Keratinocyte (primary cell): ENCODE measurements around the gene RET. TPM values are rescaled to one million over a fixed set of nuclear protein-coding genes. Genes with fewer than 3 reads are reported as not detected.

Experiments used
- DNase-seq: peaks from one replicate; pipeline ENCODE4 v3.0.0-alpha.2; 2011; ENCODE audit warnings: low read depth, missing footprints, low spot score
- FAIRE-seq: peaks from 2 replicates; lab custom pipeline; 2011; peaks lifted over from hg19 to GRCh38; lab: Jason Lieb, UNC
- H2AFZ ChIP-seq: 2 replicates; pipeline ENCODE4 v1.6.0; 2012; ENCODE audit warnings: low read length, control low read depth, inconsistent platforms; ENCODE audit not compliant: control insufficient read depth
- H3K27ac ChIP-seq: 2 replicates; pipeline ENCODE4 v1.5.1; 2011; ENCODE audit warnings: low read length; ENCODE audit not compliant: control insufficient read depth, insufficient read depth
- H3K27me3 ChIP-seq: 3 replicates; pipeline ENCODE4 v1.6.0; 2011; ENCODE audit warnings: low read length; ENCODE audit not compliant: control insufficient read depth, insufficient read depth; ENCODE audit errors: extremely low read depth
- H3K36me3 ChIP-seq, 2 experiments: 2 replicates in 1 of 2; 3 replicates in 1 of 2; pipeline ENCODE4 v1.5.1; 2011; ENCODE audit warnings: low read length in 2 of 2, mild to moderate bottlenecking in 1 of 2; ENCODE audit not compliant: control insufficient read depth in 2 of 2, insufficient read depth in 2 of 2; ENCODE audit errors: extremely low read depth in 1 of 2
- H3K4me1 ChIP-seq: 3 replicates; pipeline ENCODE4 v1.5.1; 2011; ENCODE audit warnings: low read length; ENCODE audit not compliant: control insufficient read depth, insufficient read depth; ENCODE audit errors: extremely low read depth
- H3K4me2 ChIP-seq: 3 replicates; pipeline ENCODE4 v1.6.0; 2011; ENCODE audit warnings: low read depth, low read length; ENCODE audit not compliant: control insufficient read depth, insufficient read depth; ENCODE audit errors: extremely low read depth
- H3K4me3 ChIP-seq, 3 experiments: fragments of 200-600 bp in 1 of 3; sonication (generic) in 1 of 3; 2 replicates in 2 of 3; 3 replicates in 1 of 3; pipeline ENCODE4 v1.5.1; 2011 to 2016; ENCODE audit warnings: low read length in 3 of 3, mild to moderate bottlenecking in 3 of 3, control low read depth in 2 of 3, inconsistent platforms in 1 of 3, low read depth in 1 of 3, mixed read lengths in 1 of 3, mixed run types in 1 of 3, moderate library complexity in 1 of 3; ENCODE audit not compliant: control insufficient read depth in 2 of 3, insufficient read depth in 2 of 3; ENCODE audit errors: extremely low read depth in 1 of 3
- H3K79me2 ChIP-seq: 2 replicates; pipeline ENCODE4 v1.6.0; 2012; ENCODE audit warnings: low read length; ENCODE audit not compliant: control insufficient read depth, insufficient read depth
- H3K9ac ChIP-seq: 3 replicates; pipeline ENCODE4 v1.6.0; 2011; ENCODE audit warnings: low read length; ENCODE audit not compliant: control insufficient read depth, insufficient read depth; ENCODE audit errors: extremely low read depth
- H3K9me1 ChIP-seq: 3 replicates; pipeline ENCODE4 v1.6.0; 2011; ENCODE audit warnings: low read length; ENCODE audit not compliant: control insufficient read depth, insufficient read depth; ENCODE audit errors: extremely low read depth
- H3K9me3 ChIP-seq: 2 replicates; pipeline ENCODE4 v1.5.1; 2012; ENCODE audit warnings: low read depth, low read length; ENCODE audit not compliant: control insufficient read depth
- H4K20me1 ChIP-seq: 3 replicates; pipeline ENCODE4 v1.6.0; 2011; ENCODE audit warnings: low read length; ENCODE audit not compliant: control insufficient read depth, insufficient read depth; ENCODE audit errors: extremely low read depth
- CTCF ChIP-seq, 3 experiments: IDR thresholded peaks in 1 of 3; conservative IDR thresholded peaks in 1 of 3; optimal IDR thresholded peaks in 1 of 3; 2 replicates in 2 of 3; 3 replicates in 1 of 3; pipeline versions ENCODE3 to v1.5.1; 2011; ENCODE audit warnings: low read length in 3 of 3, mild to moderate bottlenecking in 3 of 3, moderate library complexity in 2 of 3, control low read depth in 1 of 3, inconsistent platforms in 1 of 3; ENCODE audit not compliant: insufficient read depth in 2 of 3; ENCODE audit errors: extremely low read depth in 1 of 3
- EZH2 ChIP-seq: IDR thresholded peaks from one replicate; pipeline ENCODE4 v1.6.1; 2012; ENCODE audit warnings: inconsistent platforms, mild to moderate bottlenecking, low read length, moderate library complexity
- dilution Hi-C: fragments of 300-500 bp; cut with MboI; formaldehyde crosslinking; loops from one replicate; pipeline ENCODE4 v1.7.0; 2020; ENCODE audit warnings: low sequenced_read_pairs; ENCODE audit not compliant: extremely low pct_ligation_motif_present
- polyA plus RNA-seq, 5 experiments: library from polyadenylated mRNA; depleted of rRNA in 3 of 5; stranded (reverse) in 3 of 5; stranded (forward) in 1 of 5; unstranded in 1 of 5; fragments of >200 nt; gene quantifications; 1 replicate in 1 of 5; 2 replicates in 3 of 5; 3 replicates in 1 of 5; pipeline versions ENCODE4 v1.2.1 to v1.2.3, GENCODE V29; 2011 to 2012; ENCODE audit warnings: missing spikeins in 2 of 5, low read depth in 1 of 5, low replicate concordance in 1 of 5

Gene RET
- polyA plus RNA-seq, 1 donor (not counting 4 experiments of a cell fraction or from before 2014, with no cell fraction given): 0.21 TPM

GRCh38 chr10:43132867-43133787 is 56.3 kb downstream of the RET start:
- H3K4me2 ChIP-seq: no peak overlapping the region
- no peak overlapping the region for H3K4me3 ChIP-seq
- H3K27ac ChIP-seq: no peak overlapping the region
- H3K27me3 ChIP-seq: no peaks in the 10 kb centered on the region
- FAIRE-seq: no peak
- H3K9me1 ChIP-seq: no peaks in the 10 kb centered on the region
- no peak overlapping the region for H2AFZ ChIP-seq
- H3K9ac ChIP-seq: no peak overlapping the region
- H3K4me1 ChIP-seq: peaks cover 27% of the 10 kb centered on the region
- DNase-seq: no peak
- dilution Hi-C loops: no loop called here
- H3K79me2 ChIP-seq: no peaks in the 10 kb centered on the region
- no peaks in the 10 kb centered on the region for H3K9me3 ChIP-seq
- TF ChIP-seq EZH2: no peak
- no peak for TF ChIP-seq CTCF (optimal IDR thresholded peaks at IDR 0.05 in 1 of 3, IDR thresholded peaks at IDR 0.05 in 1 of 3, conservative IDR thresholded peaks at IDR 0.05 in 1 of 3; ENCODE audit: extremely low read depth in 1 of 3, insufficient read depth in 2 of 3, low read length in 3 of 3)
- no peaks in the 10 kb centered on the region for H3K36me3 ChIP-seq
- H4K20me1 ChIP-seq: no peaks in the 10 kb centered on the region

GRCh38 chr10:43134126-43134905 is 57.4 kb downstream of the RET start:
- Histone ChIP-seq H4K20me1 (no peaks in the 10 kb centered on the region), H3K9ac (no peak overlapping the region), H3K4me2 (no peak overlapping the region), H3K27me3 (no peaks in the 10 kb centered on the region), H3K9me3 (no peaks in the 10 kb centered on the region), H3K4me3 (no peak overlapping the region), H3K79me2 (peaks cover 8% of the 10 kb centered on the region), H3K36me3 (no peaks in the 10 kb centered on the region), H3K27ac (no peak overlapping the region), H3K9me1 (no peaks in the 10 kb centered on the region), H2AFZ (no peak overlapping the region), H3K4me1 (peaks cover 22% of the 10 kb centered on the region)
- no peak for FAIRE-seq
- DNase-seq: no peak
- dilution Hi-C loops: no loop called here
- TF ChIP-seq CTCF (optimal IDR thresholded peaks at IDR 0.05 in 1 of 3, IDR thresholded peaks at IDR 0.05 in 1 of 3, conservative IDR thresholded peaks at IDR 0.05 in 1 of 3; ENCODE audit: extremely low read depth in 1 of 3, insufficient read depth in 2 of 3, low read length in 3 of 3): no peak
- no peak for TF ChIP-seq EZH2
